HEK293 (cell line): ENCODE measurements around the gene ARMH4.

Experiments
- CTCF ChIA-PET: fragments of 350-600 bp; formaldehyde crosslinking; extraction: SDS; loops from one replicate; lab custom pipeline; 2021; ENCODE audit warnings: antibody characterized with exemption; lab: Yijun Ruan, JAX
- POLR2A ChIA-PET: fragments of 300-600 bp; formaldehyde crosslinking; extraction: SDS; loops from one replicate; lab custom pipeline; 2020; ENCODE audit warnings: antibody characterized with exemption, inconsistent platforms; lab: Yijun Ruan, JAX
- H3K27ac ChIP-seq: fragments of 200-500 bp; sonication (Bioruptor generic); 2 replicates; pipeline ENCODE4 v1.5.1; 2014; ENCODE audit warnings: low read depth, low read length, control low read depth, inconsistent platforms; ENCODE audit errors: extremely low read depth
- H3K36me3 ChIP-seq, 2 experiments: fragments of 200-500 bp in 1 of 2; sonication (Bioruptor generic) in 1 of 2; 1 replicate in 1 of 2; 2 replicates in 1 of 2; pipeline ENCODE4 v1.5.1; 2014 to 2017; ENCODE audit warnings: inconsistent platforms in 2 of 2, low read length in 2 of 2; ENCODE audit not compliant: control insufficient read depth in 2 of 2, insufficient read depth in 1 of 2
- H3K4me1 ChIP-seq: fragments of 200-500 bp; sonication (Bioruptor generic); 2 replicates; pipeline ENCODE4 v1.5.1; 2014; ENCODE audit warnings: mild to moderate bottlenecking, low read length, inconsistent platforms; ENCODE audit not compliant: control insufficient read depth, insufficient read depth
- H3K4me3 ChIP-seq: 2 replicates; pipeline ENCODE4 v1.5.1; 2011; ENCODE audit warnings: low read depth, mild to moderate bottlenecking, control low read depth, low read length, moderate library complexity
- H3K9me3 ChIP-seq: fragments of 200-500 bp; sonication (Bioruptor generic); 2 replicates; pipeline ENCODE4 v1.5.1; 2014; ENCODE audit warnings: low read depth, low read length, inconsistent platforms; ENCODE audit not compliant: control insufficient read depth, insufficient read depth
- GLI4 ChIP-seq: fragments of 450-650 bp; formaldehyde crosslinking; IDR thresholded peaks from 2 replicates; pipeline ENCODE4 v1.5.1; 2016; ENCODE audit warnings: missing biosample characterization, missing genetic modification characterization
- HOXA7 ChIP-seq: sonication (generic); formaldehyde crosslinking; IDR thresholded peaks from 2 replicates; pipeline ENCODE4 v1.8.1; 2022; ENCODE audit warnings: missing genetic modification reagents, borderline replicate concordance
- MYNN ChIP-seq: fragments of 450-650 bp; formaldehyde crosslinking; IDR thresholded peaks from 2 replicates; pipeline ENCODE4 v1.5.1; 2016; ENCODE audit warnings: missing biosample characterization, missing genetic modification characterization, borderline replicate concordance
- OSR2 ChIP-seq: fragments of 450-650 bp; formaldehyde crosslinking; IDR thresholded peaks from 2 replicates; pipeline ENCODE4 v1.5.1; 2016; ENCODE audit warnings: missing biosample characterization, missing genetic modification characterization
- OVOL3 ChIP-seq: fragments of 450-650 bp; formaldehyde crosslinking; IDR thresholded peaks from 2 replicates; pipeline ENCODE4 v1.5.1; 2016; ENCODE audit warnings: missing biosample characterization, missing genetic modification characterization
- ZBTB1 ChIP-seq: fragments of 450-650 bp; formaldehyde crosslinking; IDR thresholded peaks from 2 replicates; pipeline ENCODE4 v1.5.1; 2016; ENCODE audit warnings: missing biosample characterization, missing genetic modification characterization
- ZBTB20 ChIP-seq: fragments of 450-650 bp; formaldehyde crosslinking; IDR thresholded peaks from 2 replicates; pipeline ENCODE4 v1.5.1; 2016; ENCODE audit warnings: missing biosample characterization, missing genetic modification characterization
- ZBTB48 ChIP-seq: fragments of 450-650 bp; formaldehyde crosslinking; IDR thresholded peaks from 2 replicates; pipeline ENCODE4 v1.5.1; 2016; ENCODE audit warnings: missing biosample characterization, missing genetic modification characterization
- ZNF121 ChIP-seq: fragments of 450-650 bp; formaldehyde crosslinking; IDR thresholded peaks from 2 replicates; pipeline ENCODE4 v1.5.1; 2016; ENCODE audit warnings: missing biosample characterization, missing genetic modification characterization
- ZNF174 ChIP-seq: fragments of 450-650 bp; formaldehyde crosslinking; IDR thresholded peaks from 2 replicates; pipeline ENCODE4 v1.5.0; 2017; ENCODE audit warnings: missing biosample characterization, mild to moderate bottlenecking, missing genetic modification characterization
- ZNF19 ChIP-seq: fragments of 450-650 bp; formaldehyde crosslinking; IDR thresholded peaks from 2 replicates; pipeline ENCODE4; 2016; ENCODE audit warnings: missing biosample characterization, missing genetic modification characterization, low read depth
- ZNF221 ChIP-seq: fragments of 450-650 bp; formaldehyde crosslinking; IDR thresholded peaks from 2 replicates; pipeline ENCODE4 v1.5.1; 2017; ENCODE audit warnings: missing biosample characterization, missing genetic modification characterization, borderline replicate concordance
- ZNF223 ChIP-seq: fragments of 450-650 bp; formaldehyde crosslinking; IDR thresholded peaks from 2 replicates; pipeline ENCODE4 v1.5.1; 2016; ENCODE audit warnings: missing biosample characterization, missing genetic modification characterization
- ZNF274 ChIP-seq, 2 experiments: fragments of 200-500 bp in 1 of 2; fragments of 450-650 bp in 1 of 2; sonication (Bioruptor generic) in 1 of 2; formaldehyde crosslinking in 1 of 2; IDR thresholded peaks; 2 replicates each; pipeline versions ENCODE4 v1.5.1 to v1.6.1; 2014 to 2016; ENCODE audit warnings: borderline replicate concordance in 1 of 2, inconsistent platforms in 1 of 2, low read length in 1 of 2, missing biosample characterization in 1 of 2, missing genetic modification characterization in 1 of 2
- ZNF280D ChIP-seq: fragments of 450-650 bp; formaldehyde crosslinking; IDR thresholded peaks from 2 replicates; pipeline ENCODE4 v1.5.1; 2016; ENCODE audit warnings: missing biosample characterization, missing genetic modification characterization
- ZNF302 ChIP-seq: fragments of 450-650 bp; formaldehyde crosslinking; IDR thresholded peaks from 2 replicates; pipeline ENCODE4 v1.5.1; 2016; ENCODE audit warnings: missing biosample characterization, missing genetic modification characterization, low read depth
- ZNF350 ChIP-seq: fragments of 450-650 bp; formaldehyde crosslinking; IDR thresholded peaks from 2 replicates; pipeline ENCODE4 v1.5.0; 2017; ENCODE audit warnings: missing biosample characterization, mild to moderate bottlenecking, missing genetic modification characterization
- ZNF394 ChIP-seq: fragments of 450-650 bp; formaldehyde crosslinking; IDR thresholded peaks from 2 replicates; pipeline ENCODE4 v1.5.1; 2016; ENCODE audit warnings: missing biosample characterization, missing genetic modification characterization, mild to moderate bottlenecking, moderate library complexity, borderline replicate concordance
- ZNF521 ChIP-seq: fragments of 450-650 bp; formaldehyde crosslinking; IDR thresholded peaks from 2 replicates; pipeline ENCODE4 v1.5.1; 2017; ENCODE audit warnings: missing biosample characterization, mild to moderate bottlenecking, missing genetic modification characterization
- ZNF623 ChIP-seq: fragments of 450-650 bp; formaldehyde crosslinking; IDR thresholded peaks from 2 replicates; pipeline ENCODE4 v1.5.1; 2016; ENCODE audit warnings: missing biosample characterization, missing genetic modification characterization
- ZNF626 ChIP-seq: fragments of 450-650 bp; sonication (Bioruptor Pico); formaldehyde crosslinking; IDR thresholded peaks from 2 replicates; pipeline ENCODE4 v1.5.1; 2018; ENCODE audit warnings: missing biosample characterization, missing genetic modification characterization, inconsistent platforms
- ZNF654 ChIP-seq: fragments of 450-650 bp; formaldehyde crosslinking; IDR thresholded peaks from 2 replicates; pipeline ENCODE4 v1.5.1; 2016; ENCODE audit warnings: low read depth, missing biosample characterization, missing genetic modification characterization
- ZNF658 ChIP-seq: fragments of 450-650 bp; formaldehyde crosslinking; IDR thresholded peaks from 2 replicates; pipeline ENCODE4; 2016; ENCODE audit warnings: missing biosample characterization, missing genetic modification characterization
- ZNF664 ChIP-seq: fragments of 450-650 bp; formaldehyde crosslinking; IDR thresholded peaks from 2 replicates; pipeline ENCODE4 v1.5.1; 2016; ENCODE audit warnings: missing biosample characterization, missing genetic modification characterization
- ZSCAN4 ChIP-seq: fragments of 450-650 bp; formaldehyde crosslinking; IDR thresholded peaks from 2 replicates; pipeline ENCODE4 v1.5.1; 2017; ENCODE audit warnings: missing biosample characterization, missing genetic modification characterization
- TF ChIP-seq, protein P1 (sequence below): fragments of 450-650 bp; formaldehyde crosslinking; IDR thresholded peaks from 2 replicates; pipeline ENCODE4 v1.5.1; 2016; ENCODE audit warnings: missing biosample characterization, missing genetic modification characterization

The ARMH4 gene

GRCh38 chr14:58107947-58108552, 44.0 kb downstream of the ARMH4 start:
- CTCF ChIA-PET, result interaction anchor here (0.7 to 5.2 kb wide), 12 partner anchors 11 to 1021 kb away, joined by 3 to 72 read pairs (median 4); no protein-coding TSS in a partner anchor
- no peak overlapping the region for H3K4me3 ChIP-seq
- TF ChIP-seq, protein P1, sequence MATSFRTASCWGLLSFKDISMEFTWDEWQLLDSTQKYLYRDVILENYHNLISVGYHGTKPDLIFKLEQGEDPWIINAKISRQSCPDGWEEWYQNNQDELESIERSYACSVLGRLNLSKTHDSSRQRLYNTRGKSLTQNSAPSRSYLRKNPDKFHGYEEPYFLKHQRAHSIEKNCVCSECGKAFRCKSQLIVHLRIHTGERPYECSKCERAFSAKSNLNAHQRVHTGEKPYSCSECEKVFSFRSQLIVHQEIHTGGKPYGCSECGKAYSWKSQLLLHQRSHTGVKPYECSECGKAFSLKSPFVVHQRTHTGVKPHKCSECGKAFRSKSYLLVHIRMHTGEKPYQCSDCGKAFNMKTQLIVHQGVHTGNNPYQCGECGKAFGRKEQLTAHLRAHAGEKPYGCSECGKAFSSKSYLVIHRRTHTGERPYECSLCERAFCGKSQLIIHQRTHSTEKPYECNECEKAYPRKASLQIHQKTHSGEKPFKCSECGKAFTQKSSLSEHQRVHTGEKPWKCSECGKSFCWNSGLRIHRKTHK, result no peak
- TF ChIP-seq ZNF394 (tag by site-specific recombination) (no peak), ZNF654 (tag by site-specific recombination) (peak; percentile 79), ZBTB48 (0 out of 2 replicates have a peak, but pooled peaks have one; percentile 24), ZNF223 (tag by site-specific recombination) (no peak), ZBTB1 (tag by site-specific recombination) (no peak), ZNF664 (tag by site-specific recombination) (no peak), ZNF521 (tag by site-specific recombination) (no peak), ZNF280D (tag by site-specific recombination) (no peak)
- no peak overlapping the region for H3K27ac ChIP-seq
- no peaks in the 10 kb centered on the region for H3K9me3 ChIP-seq
- H3K4me1 ChIP-seq, result 0 out of 2 replicates have a peak, but pooled peaks cover 2% of the 10 kb centered on the region
- no peaks in the 10 kb centered on the region for H3K36me3 ChIP-seq
- POLR2A ChIA-PET, result no interaction called here

- CTCF ChIA-PET, result interaction anchor here (0.6 to 5.2 kb wide), 8 partner anchors 19 to 373 kb away, joined by 3 to 72 read pairs (median 4); no protein-coding TSS in a partner anchor
- no peak overlapping the region for H3K27ac ChIP-seq
- H3K4me1 ChIP-seq, result 0 out of 2 replicates have a peak, but pooled peaks cover 2% of the 10 kb centered on the region
- no peak for TF ChIP-seq ZNF658 (tag by site-specific recombination)
- TF ChIP-seq OSR2 (tag by site-specific recombination), result no peak
- TF ChIP-seq ZNF302 (tag by site-specific recombination), result no peak
- TF ChIP-seq ZNF174 (tag by site-specific recombination), result no peak
- TF ChIP-seq ZNF623, result no peak
- no peak for TF ChIP-seq ZNF350 (tag by site-specific recombination)
- TF ChIP-seq, protein P1, result no peak
- TF ChIP-seq GLI4 (tag by site-specific recombination), result no peak
- no peak for TF ChIP-seq ZNF274 (IDR thresholded peaks at IDR 0.05; ENCODE audit: low read length)
- no peak for TF ChIP-seq ZNF274 (tag by site-specific recombination; IDR thresholded peaks at IDR 0.05; ENCODE audit: borderline replicate concordance)
- TF ChIP-seq OVOL3 (tag by site-specific recombination), result no peak
- no peak for TF ChIP-seq ZNF121 (tag by site-specific recombination)
- no peak for TF ChIP-seq ZSCAN4 (tag by site-specific recombination)
- no peak for TF ChIP-seq ZNF221 (tag by site-specific recombination)
- TF ChIP-seq ZBTB20 (tag by site-specific recombination), result no peak
- TF ChIP-seq HOXA7 (CRISPR knock-in tag), result no peak
- TF ChIP-seq ZNF626 (tag by site-specific recombination), result no peak
- TF ChIP-seq MYNN (tag by site-specific recombination), result no peak
- no peak for TF ChIP-seq ZNF19 (tag by site-specific recombination)
- H3K36me3 ChIP-seq, result no peaks in the 10 kb centered on the region
- H3K9me3 ChIP-seq, result no peaks in the 10 kb centered on the region
- H3K4me3 ChIP-seq, result no peak overlapping the region
- POLR2A ChIA-PET, result no interaction called here
Observed at GRCh38 chr14:58107041-58107440, 45.0 kb downstream of the ARMH4 start.
